MV-4-11 (cell line): Measurements from ENCODE around the gene ACTR3C.
"Not testable (repeated sequence)": the region's sequence is repeated elsewhere in the genome, so short reads cannot be mapped to it uniquely, and the experiment has no call there.

Experiments
- DNase-seq: peaks from one replicate; lab custom pipeline; 2025; lab: John Stamatoyannopoulos, UW

Gene ACTR3C

DNA sequence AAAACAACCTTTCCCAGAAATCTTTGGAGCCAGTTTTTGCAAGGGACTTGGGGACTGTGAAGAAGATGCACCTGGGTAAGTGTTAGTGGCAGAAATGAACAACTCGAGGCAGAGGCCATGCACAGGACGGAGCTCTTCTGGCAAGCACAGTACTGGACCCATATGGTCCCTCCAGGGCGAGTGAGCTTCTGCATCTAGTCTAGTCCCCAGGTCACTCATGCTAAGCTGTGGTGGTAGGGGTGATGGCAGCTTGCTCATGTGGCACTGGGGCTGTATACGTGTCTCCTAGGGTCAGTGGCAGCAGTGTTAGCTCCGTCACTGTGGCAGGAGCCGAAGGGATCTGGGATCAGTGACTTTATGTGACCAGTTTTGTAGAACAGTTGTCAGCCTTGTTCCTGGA, 9.5 kb downstream of the ACTR3C start:
- DNase-seq = no peak

DNA sequence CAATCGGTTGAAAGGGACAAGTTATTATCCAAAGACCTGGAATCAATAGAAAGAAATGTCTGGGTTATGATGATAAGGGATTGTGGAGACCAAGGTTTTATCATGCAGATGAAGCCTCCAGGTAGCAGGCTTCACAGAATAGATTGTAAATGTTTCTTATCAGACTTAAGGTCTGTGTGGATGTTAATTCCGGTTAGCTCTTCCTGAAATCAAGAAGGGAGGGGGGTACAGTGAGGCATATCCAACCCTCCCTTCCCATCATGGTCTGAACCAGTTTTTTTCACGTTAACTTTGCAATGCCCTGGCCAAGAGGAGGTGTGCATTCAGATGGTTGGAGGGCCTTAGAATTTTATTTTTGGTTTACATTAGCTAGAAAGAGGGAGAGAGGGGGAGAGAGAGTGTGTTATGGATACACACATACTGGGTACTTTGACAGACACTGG, 10.0 kb downstream of the ACTR3C start:
- no peak for DNase-seq

DNA sequence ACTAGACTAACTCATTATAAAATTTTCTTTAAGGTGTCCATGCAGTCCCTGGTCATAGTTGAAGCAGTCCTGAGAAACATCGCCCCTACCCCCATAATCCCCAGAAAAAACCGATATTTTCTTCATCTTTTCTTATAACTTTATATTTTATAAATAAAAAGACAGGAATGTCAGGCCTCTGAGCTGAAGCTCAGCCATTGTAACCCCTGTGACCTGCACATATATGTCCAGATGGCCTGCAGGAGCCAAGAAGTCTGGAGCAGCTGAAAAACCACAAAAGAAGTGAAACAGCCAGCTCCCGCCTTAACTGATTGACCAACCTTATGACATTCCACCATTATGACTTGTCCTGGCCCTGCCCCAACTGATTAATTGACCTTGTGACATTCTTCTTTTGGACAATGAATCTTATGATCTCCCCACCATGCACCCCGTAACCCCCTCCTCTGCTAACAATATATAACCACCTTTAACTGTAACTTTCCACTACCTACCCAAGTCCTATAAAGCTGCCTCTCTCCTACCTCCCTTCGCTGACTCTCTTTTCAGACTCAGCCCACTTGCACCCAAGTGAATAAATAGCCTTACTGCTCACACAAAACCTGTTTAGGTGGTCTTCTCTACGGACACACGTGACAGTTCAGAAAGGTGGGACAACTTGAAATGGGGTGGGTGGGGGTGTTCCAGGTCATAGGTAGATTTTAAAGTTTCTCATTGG, 10.5 kb downstream of the ACTR3C start:
- DNase-seq = peak; percentile 77

DNA sequence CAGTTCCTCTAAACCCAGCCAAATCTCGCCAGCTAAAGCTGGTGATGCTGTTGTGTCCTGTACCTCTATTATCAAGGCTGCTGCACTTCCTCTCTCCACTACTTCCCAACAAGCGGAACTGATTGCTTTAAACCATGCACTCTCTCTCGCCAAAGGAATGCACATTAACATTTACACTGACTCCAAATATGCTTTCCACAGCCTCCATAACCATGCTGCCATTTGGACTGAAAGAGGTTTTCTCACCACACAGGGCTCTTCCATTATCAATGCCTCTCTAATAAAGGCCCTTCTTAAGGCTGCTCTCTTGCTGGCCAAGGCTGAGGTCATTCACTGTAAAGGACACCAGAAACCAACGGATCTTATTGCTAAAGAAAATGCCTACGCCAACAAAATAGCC, 11.6 kb downstream of the ACTR3C start:
- DNase-seq = no peak

DNA sequence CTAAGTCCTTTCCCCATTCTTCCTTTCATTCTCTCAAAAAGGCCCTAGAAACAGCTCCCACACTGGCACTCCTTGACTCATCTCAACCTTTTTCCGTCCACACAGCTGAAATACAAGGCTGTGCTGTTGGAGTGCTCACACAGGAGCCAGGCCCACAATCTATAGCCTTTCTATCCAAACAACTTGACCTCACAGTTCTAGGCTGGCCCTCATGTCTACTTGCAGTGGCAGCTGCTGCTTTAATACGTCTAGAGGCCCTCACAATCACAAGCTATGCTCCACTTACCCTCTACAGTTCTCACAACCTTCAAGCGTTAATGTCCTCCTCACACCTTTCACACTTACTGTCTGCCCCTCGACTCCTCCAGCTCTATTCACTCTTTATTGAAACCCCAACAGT, 12.2 kb downstream of the ACTR3C start:
- DNase-seq = no peak

DNA sequence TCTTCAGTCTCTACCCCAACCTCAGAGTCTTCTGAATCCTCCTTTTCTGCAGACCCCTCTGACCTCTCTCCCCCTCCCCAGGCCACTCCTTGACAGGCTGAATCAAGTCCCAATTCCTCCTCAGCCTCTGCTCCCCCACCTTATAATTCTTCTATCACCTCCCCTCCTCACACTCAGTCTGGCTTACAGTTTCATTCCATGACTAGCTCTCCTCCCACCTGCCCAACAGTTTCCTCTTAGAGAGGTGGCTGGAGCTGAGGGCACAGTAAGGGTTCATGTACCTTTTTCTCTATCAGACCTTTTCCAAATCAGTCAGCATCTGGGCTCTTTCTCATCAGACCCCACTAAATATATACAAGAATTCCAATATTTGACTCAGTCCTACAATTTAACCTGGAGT, 14.8 kb downstream of the ACTR3C start:
- no peak for DNase-seq

DNA sequence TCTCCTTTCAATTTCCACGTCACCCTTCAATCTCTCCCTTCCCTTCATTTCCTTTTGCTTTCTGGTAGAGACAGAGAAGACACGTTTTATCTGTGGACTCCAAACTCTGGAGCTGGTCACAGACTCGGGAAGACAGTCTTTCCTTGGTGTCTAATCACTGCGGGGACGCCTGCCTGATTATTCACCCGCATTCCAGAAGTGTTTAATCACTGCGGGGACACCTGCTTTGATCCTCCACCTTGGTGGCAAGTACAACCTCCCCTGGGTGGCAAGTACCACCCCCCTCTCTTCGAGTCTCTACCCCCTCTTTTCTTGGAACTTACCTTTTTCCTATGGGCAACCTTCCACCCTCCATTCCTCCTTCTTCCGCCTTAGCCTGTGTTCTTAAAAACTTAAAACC, 15.4 kb downstream of the ACTR3C start:
- DNase-seq = no peak

DNA sequence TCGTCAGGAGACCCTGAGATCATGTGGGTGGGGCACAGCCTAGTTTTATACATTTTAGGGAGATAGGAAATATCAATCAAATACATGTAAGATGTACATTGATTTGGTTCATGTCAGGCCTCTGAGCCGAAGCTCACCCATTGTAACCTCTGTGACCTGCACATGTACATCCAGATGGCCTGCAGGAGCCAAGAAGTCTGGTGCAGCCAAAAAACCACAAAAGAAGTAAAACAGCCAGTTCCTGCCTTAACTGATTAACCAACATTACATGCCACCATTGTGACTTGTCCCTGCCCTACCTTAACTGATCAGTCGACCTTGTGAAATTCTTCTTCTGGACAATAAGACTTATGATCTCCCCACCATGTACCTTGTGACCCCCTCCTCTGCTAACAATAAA, 16.2 kb downstream of the ACTR3C start:
- DNase-seq = peak; percentile 28

DNA sequence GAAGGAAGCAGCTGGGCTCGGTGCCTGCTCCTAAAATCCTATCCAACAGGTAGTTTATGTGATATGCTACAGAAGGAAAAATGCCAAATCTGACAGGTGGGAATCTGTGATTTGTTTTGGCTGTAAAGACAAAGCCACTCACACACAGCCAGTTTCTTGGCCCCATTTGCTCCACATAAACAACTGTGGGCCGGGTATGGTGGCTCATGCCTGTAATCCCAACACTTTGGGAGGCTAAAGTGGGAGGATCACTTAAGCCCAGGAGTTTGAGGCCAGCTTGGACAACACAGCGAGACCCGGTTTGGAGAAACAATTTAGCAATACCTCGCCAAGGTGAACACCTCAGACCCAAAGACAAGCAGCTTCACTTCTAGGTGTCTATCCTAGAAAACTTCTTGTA, 17.0 kb downstream of the ACTR3C start:
- DNase-seq = not testable (repeated sequence)

DNA sequence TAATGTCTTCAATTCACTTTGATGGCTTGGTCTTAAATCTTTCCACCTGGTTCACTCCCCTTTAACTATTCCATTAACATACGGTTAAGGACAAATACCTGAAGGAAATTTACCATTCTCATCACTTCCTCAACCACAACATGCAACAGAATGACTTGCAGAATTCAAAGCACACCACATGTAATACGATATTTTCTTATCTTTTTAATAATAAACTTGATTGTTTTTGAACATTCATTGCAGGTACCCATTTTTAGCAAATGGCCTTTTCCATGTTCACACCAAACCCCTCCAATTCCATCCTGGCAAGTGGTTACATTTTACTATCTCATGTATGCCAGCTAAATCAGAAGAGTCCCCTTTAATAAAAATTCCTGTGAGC, 17.5 kb downstream of the ACTR3C start:
- not testable (repeated sequence) for DNase-seq

DNA sequence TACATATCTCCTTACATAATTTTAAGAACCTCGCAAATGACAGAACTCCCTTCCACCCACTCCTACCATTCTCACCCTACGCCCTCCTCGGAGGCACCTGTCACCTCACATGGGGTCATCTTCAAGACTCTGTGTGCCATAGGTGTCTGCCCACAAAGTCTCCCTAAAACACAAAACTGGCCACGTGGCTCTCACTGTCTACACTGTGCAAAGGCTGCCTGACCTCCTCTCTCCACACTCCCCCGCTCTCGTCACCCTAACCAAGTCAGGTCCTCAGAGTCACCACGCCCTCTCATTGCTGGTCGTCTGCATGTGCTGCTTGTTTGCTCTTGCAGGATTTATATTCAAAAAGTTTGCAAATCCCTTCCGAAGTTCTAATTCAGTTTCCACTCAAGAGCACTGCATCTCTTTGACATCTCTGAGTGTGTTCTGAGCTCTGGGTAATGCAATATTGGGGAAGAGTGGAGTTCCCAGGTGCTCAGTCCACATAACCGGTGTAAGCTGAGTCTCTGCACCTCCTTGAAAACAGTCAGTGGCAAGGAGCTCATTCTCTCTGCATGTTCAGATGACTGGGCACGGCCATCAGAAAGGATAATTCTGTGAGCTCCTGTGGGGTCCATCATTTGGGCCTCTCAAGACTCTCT, 18.0 kb downstream of the ACTR3C start:
- not testable (repeated sequence) for DNase-seq

DNA sequence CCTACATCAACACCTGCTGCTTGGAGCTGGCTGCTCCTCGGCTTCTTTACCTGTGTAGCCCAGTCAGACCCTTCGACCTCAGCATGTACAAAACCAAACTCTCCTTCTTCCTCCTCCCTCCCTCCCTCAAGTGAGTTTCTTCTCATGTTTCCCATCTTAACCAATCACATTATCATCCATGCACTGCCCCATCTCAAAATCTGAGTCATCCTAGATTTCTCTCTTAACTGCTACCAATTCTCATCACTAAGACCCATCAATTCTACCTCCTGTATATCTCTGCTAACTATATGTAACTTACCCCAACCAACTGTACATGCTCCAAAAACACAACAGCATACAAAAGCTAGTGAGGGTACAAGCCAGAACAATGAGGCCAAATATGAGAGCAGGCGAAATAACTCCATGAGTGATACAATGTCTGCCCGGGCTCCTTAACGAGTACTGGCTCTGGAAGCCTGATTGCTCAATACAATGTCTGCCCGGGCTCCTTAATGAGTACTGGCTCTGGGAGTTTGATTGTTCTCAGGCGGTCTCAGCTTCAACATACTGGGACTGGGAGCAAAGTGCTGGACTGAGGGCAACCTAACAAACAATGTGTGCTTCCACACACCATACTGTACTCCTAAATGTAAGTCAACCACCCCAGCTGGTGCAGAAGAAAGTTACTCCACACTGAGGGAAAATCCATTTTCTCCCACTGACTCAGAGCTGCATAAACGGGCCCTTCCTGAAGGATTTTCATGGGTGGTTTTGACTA, 18.7 kb downstream of the ACTR3C start:
- DNase-seq = not testable (repeated sequence)

DNA sequence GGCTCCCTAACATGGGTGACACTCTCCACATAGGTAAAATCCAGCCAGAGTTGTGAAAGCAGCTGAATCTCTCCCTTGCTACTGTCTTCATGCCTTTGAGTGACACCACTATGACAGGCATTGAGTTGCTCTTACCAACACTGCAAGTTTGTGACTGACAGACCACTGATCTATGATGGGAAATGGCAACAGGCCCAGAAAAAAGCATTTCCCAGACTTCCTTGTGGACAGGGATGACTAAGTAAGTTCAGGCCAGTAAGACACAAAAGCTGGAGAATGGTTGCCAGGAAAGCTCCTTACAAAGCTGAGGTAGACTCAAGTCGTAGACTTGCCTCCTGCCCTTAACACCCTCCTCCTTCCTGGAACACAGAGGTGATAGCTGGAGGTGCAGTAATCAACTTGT, 20.4 kb downstream of the ACTR3C start:
- DNase-seq = not testable (repeated sequence)

DNA sequence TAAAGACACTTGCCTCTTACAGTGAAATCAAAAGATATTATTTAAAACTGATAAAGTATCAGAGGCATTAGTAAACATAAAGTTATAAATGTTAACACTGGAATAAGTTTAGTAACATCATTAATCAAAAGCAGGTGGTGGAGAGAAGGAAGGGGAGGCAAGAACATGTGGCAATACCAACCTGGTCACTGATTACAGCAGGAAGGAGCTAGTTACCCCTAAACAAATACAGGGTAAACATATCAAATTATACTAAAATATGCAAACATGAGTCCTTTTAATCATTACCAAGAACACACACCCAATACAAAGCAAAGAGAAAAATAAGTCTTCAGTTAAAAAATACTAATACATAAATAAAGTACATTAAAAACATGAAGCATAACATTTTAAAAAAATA, 25.4 kb downstream of the ACTR3C start:
- not testable (repeated sequence) for DNase-seq

DNA sequence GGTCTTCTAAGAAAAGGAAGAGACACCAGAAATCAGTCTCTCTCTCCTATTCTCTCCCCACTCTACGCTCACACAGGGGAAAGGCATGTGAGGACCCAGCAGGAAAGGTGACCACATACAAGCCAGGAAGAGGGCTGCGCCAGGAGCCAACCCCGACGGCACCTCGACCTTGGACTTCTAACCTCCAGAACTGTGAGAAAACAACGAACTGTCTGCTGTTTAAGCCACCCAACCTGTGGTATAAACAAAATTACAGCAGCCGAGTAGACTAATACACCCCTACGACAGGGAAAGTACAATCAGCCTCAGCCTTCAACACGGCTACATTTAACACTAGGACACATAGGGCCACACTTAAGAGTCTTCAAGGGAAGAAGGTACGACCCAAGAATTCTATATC, 26.5 kb downstream of the ACTR3C start:
- DNase-seq = not testable (repeated sequence)

DNA sequence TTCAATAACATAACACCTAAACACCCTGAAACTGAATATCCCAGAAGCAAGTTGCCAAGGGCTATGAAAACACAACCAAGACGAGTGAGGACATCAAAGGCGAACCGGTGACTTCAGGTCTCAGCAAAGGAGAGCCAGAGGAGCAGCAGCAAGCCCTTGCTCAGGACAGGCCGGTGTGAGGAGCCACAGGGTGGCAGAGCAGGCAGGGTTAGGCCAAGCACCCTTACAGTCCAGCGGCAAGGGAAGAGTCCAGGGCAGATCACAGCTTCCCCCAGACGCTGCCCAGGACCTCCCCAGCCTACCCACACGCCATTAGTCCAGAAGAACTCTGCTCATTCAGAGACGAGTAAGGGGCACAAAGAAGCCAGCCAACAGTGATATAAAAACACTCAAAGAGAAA, 27.7 kb downstream of the ACTR3C start:
- not testable (repeated sequence) for DNase-seq

DNA sequence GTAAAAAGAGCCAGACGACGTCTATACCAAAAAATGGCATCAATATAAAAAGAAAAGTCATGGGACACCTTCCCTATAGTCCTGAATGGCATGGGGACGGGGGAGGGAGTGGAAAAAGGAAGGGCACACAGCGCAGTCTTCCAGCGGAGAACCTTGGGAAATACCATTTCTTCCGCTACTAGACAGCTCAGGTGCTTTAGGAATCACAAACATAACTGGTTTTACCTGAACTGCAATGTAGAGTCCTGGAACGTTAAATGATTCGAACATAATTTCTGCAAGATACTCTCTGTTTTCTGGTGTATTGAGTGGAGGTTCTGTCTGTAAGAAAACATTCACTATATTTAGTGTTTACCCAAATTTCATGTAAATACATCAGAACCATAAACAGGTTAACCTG, 28.3 kb downstream of the ACTR3C start:
- DNase-seq = not testable (repeated sequence)

DNA sequence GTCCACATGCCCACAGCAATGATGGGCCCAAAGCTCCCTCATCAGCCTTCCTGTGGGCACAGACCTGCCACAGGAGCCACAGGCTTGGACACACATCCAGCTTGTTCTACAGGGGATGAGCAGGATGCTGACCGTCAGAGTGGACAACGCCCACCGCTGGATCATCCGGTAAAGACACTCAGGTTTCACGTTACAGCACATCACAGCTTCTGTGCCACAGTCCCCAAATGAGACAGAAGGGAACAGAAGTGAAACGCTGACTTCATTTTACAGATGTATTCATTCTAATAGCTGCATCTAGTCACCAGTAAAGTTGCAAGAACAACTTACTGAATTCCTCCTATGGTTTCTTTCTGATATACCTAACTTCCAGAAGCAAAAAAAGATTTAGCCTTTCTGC, 33.0 kb downstream of the ACTR3C start:
- DNase-seq = not testable (repeated sequence)

DNA sequence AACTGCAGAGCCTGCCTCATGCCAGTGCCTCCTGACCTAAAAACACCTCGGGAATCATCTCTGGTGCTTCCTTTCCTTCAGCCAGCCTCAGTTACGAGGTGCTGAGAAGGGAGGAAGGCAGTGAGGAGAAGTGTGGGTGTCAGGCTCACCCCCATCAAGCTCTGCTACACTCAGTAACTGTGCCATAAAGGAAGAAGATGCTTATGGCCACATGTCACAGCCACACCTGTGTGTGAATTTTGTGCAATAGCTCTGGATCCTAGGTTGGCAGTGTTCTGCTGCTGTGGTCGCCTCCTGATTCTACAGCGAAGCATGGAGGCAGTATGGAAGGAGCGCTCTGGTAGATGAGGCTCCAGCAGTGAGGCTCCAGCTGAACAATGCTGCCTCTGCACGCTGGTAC, 34.5 kb downstream of the ACTR3C start:
- not testable (repeated sequence) for DNase-seq

DNA sequence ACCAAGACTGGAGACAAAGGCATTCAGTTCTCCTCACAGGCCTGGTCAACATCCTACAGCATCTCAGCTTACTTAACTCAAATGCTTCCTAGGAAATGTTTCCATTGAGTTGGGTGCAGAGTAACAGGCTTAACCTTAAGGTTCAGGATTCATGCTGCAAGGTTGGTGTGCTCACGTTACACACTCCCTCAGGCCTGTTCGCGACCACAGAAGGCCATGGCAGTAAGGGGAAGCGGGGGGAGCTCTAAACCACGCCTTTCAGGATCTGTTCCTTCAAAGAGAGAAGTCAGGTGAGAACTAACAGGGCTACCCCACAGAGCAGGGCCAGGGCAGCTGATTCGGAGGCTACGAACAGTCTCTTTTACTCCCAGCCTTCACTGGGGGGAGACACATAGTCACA, 35.5 kb downstream of the ACTR3C start:
- DNase-seq = peak; percentile 60

DNA sequence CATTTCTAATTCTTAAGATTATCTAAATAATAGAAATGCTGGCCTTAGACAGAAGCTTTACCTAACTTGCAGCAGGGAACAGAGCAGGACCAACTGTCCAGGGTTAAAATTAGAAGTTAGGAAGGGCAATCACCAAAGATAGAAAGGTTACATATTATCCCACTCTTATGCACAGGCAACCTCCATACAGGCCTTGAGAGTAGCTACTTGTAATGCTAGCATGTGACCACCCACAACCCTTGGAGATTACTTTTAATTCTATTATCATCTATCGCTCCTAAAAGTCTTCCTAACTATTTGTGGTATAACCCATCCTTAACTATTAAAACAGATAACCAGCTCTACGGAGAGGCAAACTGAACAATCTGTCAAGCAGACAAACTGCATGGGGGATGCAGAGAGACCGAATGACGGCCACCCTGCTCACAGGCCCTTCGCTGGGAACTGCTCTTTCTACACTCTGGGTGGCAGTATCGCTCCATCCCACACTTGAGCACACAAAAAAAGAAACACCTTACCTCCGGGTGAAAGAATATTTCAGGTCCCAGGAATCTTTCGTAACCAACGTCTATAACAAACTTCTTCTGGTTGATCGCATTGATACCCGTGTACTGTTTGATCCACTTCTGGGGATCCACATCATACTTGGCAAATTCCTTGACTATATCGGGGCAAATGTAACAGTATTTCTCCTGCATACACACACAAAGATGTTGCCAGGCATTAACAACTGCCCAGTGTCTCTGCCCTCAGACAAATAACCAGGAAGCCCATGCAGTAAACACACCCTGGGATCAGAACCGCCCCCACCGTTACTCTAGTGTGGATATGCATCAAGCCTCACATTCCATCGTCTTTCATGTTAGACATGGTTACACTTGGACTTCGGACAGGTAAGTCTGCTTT, 37.2 kb downstream of the ACTR3C start:
- peak; percentile 30 for DNase-seq

DNA sequence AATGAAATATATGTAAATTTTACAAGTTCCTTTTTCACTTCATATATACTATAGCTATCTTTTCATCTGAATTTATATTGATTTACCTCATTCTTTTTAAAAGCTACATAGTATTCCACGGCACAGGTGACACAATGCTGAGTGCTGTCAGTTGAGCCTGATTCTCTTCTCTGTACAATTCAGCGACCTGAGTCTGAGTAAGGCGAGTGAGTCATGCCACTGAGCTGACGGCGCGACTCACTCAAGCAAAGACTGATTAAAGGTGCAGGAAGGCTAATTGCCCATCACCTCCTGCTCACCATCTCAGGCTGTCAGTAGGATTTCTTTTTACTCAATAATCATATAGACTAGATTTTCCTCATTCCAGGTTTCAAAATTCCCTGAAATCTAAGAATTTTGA, 39.7 kb downstream of the ACTR3C start:
- not testable (repeated sequence) for DNase-seq
